ENCODE results near the gene C5orf58. TPM values are rescaled to one million over a fixed set of nuclear protein-coding genes. Genes with fewer than 3 reads are reported as not detected.

The C5orf58 gene
- total and polyA plus RNA-seq, 2 donors (not counting 1 experiment from before 2014, with no cell fraction given), result not detected

GRCh38 chr5:170235876-170236864 lies 3.4 kb downstream of the C5orf58 start:
- no peaks in the 10 kb centered on the region for H3K4me1 ChIP-seq (ENCODE audit: control insufficient read depth in 2 of 2, insufficient read depth in 2 of 2, low read length in 2 of 2)
- TF ChIP-seq CTCF (IDR thresholded peaks at IDR 0.05), result no peak
- no peak for TF ChIP-seq EZH2 (IDR thresholded peaks at IDR 0.05; ENCODE audit: borderline replicate concordance, insufficient read depth, low read depth, low read length, poor library complexity, severe bottlenecking)
- no peaks in the 10 kb centered on the region for H3K36me3 ChIP-seq (replicated peaks in 1 of 2; ENCODE audit: control extremely low read depth in 1 of 2, control insufficient read depth in 1 of 2, extremely low read depth in 1 of 2, insufficient read depth in 2 of 2, low read length in 1 of 2)
- ChIA-PET CTCF (interaction anchor here (1.1 to 3.4 kb wide), 4 partner anchors 10 to 105 kb away, joined by 3 to 22 read pairs (median 6); no protein-coding TSS in a partner anchor), POLR2A (no interaction called here)
- no peak for ATAC-seq (ENCODE audit: low read depth)
- H3K4me2 ChIP-seq (replicated peaks; ENCODE audit: low read depth, low read length, poor library complexity, severe bottlenecking), result no peak overlapping the region
- no peak overlapping the region for H3K4me3 ChIP-seq (ENCODE audit: control extremely low read depth in 1 of 5, extremely low read depth in 1 of 5, insufficient read depth in 1 of 5, low read depth in 2 of 5, low read length in 4 of 5)
- 91% methylated on average over 3 of the region's 3 CpGs for WGBS (ENCODE audit: insufficient coverage)
- no peak overlapping the region for H3K4me3 Mint-ChIP-seq
- H3K9me3 ChIP-seq (ENCODE audit: control extremely low read depth in 1 of 3, control insufficient read depth in 2 of 3, insufficient read depth in 1 of 3, low read length in 2 of 3), result no peaks in the 10 kb centered on the region
- H3K27me3 ChIP-seq (replicated peaks in 1 of 4; ENCODE audit: control extremely low read depth in 1 of 4, control insufficient read depth in 3 of 4, insufficient read depth in 4 of 4, low read length in 3 of 4), result no peaks in the 10 kb centered on the region
- no peaks in the 10 kb centered on the region for H3K27me3 Mint-ChIP-seq
- no peak overlapping the region for H3K27ac Mint-ChIP-seq
- no peak overlapping the region for H2AFZ ChIP-seq (ENCODE audit: insufficient read depth, low read depth, low read length, poor library complexity, severe bottlenecking)
- no peak overlapping the region for H3K27ac ChIP-seq (ENCODE audit: low read length in 2 of 2)
- no peak for DNase-seq
- H4K20me1 ChIP-seq (ENCODE audit: control insufficient read depth, insufficient read depth, low read length, poor library complexity, severe bottlenecking), result no peaks in the 10 kb centered on the region
- no peaks in the 10 kb centered on the region for H3K9me3 Mint-ChIP-seq (ENCODE audit: insufficient read depth)
- no peak overlapping the region for H3K9ac ChIP-seq (ENCODE audit: low read length)
- H3K79me2 ChIP-seq (ENCODE audit: control insufficient read depth, insufficient read depth, low read length), result no peaks in the 10 kb centered on the region
- intact Hi-C loops (cut with micrococcal nuclease), result no loop called here
- H3K4me1 Mint-ChIP-seq, result no peaks in the 10 kb centered on the region

All from B cell (primary cell).